CD4-positive, alpha-beta T cell treated with Interleukin-15 for 1 hour (primary cell): Measurements from ENCODE around the gene CEP72.
A peak's percentile ranks its signal among the peaks of the same experiment; 100 is the strongest.
"Not testable (repeated sequence)": the region's sequence is repeated elsewhere in the genome, so short reads cannot be mapped to it uniquely, and the experiment has no call there.

ENCODE experiments used
- DNase-seq: peaks from one replicate; pipeline ENCODE4 v3.0.0-alpha.2; 2020

CEP72 gene, protein sequence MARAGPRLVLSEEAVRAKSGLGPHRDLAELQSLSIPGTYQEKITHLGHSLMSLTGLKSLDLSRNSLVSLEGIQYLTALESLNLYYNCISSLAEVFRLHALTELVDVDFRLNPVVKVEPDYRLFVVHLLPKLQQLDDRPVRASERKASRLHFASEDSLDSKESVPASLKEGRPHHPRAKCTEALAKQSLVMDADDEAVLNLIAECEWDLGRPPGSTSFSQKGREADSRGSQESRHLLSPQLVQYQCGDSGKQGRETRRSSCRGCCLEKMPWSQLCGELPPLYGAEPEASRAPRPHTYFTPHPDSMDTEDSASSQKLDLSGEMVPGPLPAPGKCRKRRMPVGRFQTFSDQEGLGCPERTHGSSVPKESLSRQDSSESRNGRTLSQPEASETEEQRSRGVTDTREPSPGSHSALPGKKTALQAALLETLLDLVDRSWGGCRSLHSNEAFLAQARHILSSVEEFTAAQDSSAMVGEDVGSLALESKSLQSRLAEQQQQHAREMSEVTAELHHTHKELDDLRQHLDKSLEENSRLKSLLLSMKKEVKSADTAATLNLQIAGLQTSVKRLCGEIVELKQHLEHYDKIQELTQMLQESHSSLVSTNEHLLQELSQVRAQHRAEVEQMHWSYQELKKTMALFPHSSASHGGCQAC

DNA sequence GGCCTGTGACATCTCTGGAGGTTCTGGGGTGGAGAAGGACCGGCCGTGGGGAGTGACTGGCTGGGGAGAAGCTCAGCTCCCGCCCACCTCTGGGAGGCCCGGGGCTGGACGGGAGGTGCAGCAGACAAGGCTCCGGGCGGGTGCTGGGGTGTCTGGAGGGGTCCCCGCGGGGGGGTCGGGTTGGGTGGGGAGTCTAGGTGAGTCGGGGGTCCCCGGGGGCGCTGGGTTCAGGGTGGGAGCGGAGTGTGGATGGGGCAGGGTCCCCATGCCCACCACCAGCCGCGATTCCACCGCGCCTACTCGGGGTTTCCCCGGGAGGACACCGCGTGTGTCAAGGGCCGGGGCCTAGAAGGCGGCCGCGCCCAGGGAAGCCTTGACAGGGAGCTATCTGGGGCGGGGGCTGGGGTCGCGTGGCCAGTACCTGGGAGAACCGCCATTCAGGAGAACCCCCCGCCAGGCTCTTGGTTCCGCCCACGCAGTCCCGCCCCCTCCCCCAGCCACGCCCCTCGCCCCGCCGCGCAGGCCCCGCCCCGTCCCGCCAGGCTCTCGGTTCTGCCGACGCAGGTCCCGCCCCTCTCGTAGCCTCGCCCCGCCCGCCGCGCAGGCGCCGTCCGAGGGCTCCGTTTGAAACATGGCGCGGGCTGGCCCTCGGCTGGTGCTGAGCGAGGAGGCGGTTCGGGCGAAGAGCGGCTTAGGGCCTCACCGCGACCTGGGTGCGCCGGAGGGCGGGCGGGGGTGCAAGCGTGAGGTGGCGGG, at the start of gene CEP72:
Gene CEP72 (plus strand): TSS at position 610 of the 756 bp plus-strand sequence. CDS start 22 bp downstream, at position 632.
- DNase-seq: peak; percentile 93

DNA sequence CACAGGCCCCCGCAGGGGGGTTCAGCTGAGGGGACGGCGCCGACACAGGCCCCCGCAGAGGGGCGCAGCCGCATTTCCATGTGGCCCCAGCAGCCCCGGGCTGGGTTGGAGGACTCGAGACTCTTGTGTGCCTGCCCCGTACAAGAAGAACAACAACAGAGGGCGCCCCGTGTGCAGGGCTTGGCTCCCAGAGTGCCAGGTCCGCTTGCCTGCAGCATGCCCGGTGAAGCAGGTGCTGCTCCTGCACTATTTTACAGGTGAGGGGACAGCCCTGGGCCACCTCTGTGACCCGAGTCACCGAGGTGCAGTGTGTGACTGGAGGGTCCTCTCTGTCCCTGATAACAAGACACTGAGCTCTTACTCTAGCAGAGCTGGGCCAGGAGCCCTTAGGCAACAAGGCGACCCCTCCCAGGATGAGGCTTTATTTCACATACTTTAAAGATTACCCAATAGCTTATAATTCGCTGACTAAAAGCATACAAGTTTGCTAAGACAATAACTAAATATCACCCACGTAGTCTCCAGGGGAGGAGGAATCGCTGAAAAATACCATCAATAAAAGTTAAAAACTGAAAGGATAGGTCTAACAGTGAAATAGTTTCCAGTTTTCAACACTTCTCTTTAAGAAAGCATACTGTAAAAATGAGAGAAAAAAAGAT, 46.2 kb upstream of the CEP72 start:
- no peak for DNase-seq

DNA sequence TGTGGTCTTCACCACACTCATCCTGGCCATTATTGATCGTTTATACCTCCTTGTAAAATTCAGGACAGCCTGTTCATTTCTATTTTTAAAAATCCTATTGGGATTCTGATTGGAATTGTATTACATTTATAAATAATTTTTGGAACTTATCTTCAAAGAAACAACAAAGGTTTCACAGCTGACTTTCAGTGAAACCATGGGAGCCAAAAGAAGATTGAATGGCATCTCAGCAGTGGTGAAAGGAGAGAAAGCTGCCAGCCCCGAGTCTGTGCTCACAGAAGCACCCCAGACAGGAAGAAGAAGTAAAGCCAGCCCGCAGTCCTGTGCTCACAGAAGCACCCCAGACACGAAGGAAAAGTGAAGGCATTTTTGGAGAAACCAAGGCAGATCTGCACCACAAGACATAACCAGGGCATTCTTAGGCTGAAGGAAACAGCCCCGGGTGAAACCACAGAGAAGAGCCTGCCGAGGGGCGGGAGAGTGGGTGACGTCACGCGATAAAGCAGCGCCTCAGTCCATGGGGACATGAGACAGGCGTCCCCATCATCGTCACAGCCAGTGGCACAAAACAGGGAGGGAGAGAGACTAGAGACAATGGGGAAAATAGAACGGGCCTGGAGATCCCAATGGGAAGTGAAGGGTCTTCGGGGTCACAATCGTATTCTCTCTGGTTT, 45.4 kb upstream of the CEP72 start:
- DNase-seq: no peak

DNA sequence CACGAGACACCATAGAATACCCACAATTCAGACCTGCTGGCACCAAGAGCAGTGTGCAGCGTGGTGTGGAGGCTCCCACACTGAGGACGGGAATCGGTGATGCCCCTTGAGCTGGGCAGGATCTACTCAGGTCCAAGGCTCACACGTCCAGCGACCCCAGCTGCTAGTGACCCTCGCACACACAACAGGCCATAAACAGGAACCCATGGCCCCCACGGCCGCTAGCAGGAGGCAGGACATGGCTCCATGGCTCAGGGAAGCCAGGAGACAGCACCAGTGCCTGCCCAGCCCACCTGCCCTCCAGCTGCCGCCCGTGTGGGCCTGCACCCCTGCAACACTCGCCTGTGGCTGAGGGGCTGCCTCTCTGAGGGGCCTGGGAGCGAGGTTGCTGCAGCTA, 44.5 kb upstream of the CEP72 start:
- DNase-seq: no peak

DNA sequence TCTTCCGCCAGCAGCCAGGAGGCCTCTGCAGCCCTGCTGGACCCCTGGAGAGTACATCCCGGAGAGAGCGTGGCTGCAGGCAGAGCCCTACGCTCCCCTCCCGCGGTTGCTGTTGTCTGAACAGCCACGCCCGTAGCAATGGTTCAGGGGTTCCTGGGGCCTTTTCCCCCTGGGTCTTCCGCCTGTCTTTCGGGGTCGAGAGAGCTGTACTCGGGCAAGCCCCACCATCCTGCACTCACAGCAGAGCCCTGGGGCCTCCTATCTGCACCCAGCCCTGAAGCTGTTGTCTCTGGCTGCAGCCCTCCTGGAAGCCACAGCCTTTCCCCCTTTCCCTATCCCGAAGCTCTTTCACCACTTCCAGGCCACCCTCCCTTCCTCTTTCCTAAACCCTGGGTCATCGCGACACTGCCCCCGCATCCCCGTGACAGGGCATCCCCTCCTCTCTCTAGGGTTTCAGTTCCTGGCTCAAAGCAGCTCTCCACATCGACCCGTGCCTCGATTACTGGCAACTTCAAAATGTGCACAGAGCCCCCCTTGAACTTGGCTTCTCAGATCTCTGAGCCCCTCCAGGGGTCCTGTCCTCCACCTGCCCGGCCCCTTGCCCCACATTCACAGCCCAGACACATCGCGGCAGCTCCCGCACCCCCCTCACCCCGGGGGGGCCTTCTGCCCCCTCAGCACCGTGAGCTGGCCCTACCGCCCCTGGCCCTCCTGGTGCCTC, 43.9 kb upstream of the CEP72 start:
- DNase-seq: no peak

- no peak for DNase-seq
These were observed 43.3 kb upstream of the CEP72 start for GRCh38 chr5:568809-569208.

GRCh38 chr5:569358-569867, 42.7 kb upstream of the CEP72 start:
- no peak for DNase-seq

DNA sequence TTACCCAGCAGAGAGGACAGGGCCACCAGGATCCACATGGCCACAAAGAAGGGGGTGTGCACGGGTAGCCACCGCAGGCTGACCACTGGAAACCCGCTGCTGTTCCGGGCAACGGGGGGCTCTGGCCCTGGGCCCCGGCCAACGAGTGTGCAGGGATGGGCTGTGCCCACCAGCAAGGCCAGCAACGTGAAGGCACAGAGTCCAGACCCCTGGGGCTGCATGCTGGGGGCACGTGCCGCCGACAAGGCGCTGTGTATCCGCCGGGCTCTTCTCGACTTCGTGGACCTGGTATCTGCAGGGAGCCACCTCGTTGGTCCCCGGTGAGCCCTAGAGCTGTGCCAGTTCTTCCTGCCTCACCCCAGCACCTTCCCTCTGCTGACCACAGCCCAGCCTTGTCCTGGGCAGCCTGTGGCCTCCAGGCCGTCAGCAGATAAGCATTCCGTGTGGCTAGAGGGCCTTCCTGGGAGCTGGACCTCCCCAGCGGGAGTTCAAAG, 42.2 kb upstream of the CEP72 start:
- no peak for DNase-seq

DNA sequence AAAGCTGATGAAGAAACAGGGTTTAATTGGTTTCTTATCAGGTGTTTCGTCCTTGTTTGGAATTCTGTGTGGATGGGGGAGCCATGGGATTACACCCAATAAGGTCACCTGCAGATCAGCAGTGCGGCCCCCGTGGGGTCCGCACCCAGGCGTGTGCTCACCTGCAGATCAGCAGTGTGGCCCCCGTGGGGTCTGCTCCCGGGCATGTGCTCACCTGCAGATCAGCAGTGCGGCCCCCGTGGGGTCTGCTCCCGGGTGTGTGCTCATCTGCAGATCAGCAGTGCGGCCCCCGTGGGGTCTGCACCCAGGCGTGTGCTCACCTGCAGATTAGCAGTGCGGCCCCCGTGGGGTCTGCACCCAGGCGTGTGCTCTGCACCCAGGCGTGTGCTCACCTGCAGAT, 41.7 kb upstream of the CEP72 start:
- DNase-seq: no peak

GRCh38 chr5:570886-571285, 41.3 kb upstream of the CEP72 start:
- no peak for DNase-seq

DNA sequence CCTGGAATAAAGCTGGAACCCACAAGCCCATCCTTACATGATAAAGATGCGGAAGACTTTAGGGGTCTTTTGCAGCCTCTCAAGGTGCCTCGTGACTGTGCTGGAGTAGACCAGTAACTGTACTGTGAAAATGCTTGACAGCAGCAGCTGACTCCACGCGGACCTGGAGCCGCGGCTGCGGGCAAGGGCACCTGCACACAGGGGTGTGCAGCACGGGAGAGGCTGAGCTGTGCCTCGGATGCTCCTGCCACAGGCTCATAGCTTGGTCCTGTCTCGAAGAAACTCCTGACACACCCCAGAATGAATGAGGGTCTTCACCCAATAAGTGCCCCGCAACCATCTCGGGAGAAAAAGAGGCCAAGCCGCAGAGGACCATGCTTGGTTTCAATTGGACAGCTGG, 40.3 kb upstream of the CEP72 start:
- DNase-seq: no peak

GRCh38 chr5:572398-573019, 39.6 kb upstream of the CEP72 start:
- no peak for DNase-seq

GRCh38 chr5:573206-573605, 38.9 kb upstream of the CEP72 start:
- DNase-seq: no peak

GRCh38 chr5:573976-574375, 38.2 kb upstream of the CEP72 start:
- no peak for DNase-seq

DNA sequence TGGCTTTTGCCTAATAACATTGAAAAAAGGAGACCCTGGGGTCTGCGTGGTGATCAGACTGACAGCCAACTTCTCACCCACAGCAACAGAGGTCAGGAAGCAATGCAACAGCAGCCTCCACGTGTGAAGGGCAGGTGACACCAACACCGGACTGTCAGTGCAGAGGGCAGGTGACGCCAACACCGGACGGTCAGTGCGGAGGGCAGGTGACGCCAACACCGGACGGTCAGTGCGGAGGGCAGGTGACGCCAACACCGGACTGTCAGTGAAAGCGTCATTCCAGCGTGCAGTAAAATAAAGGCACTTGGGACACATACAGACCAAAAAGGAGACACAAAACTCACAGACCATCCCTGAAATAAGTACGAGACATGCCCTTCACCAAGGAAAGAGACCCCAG, 37.2 kb upstream of the CEP72 start:
- DNase-seq: no peak

- no peak for DNase-seq
These were observed 36.5 kb upstream of the CEP72 start for GRCh38 chr5:575636-576035.

DNA sequence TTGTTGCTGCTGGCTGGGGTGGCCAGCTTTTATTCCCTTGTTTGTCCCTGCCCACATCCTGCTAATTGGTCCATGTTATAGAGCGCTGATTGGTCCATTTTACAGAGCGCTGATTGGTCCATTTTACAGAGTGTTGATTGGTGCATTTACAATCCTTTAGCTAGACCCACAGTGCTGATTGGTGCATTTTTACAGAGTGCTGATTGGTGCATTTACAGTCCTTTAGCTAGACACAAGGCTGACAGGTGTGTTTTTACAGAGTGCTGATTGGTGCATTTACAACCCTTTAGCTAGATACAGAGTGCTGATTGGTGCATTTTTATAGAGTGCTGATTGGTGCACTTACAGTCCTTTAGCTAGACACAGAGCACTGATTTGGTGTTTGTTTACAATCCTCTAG, 34.9 kb upstream of the CEP72 start:
- DNase-seq: not testable (repeated sequence)

- DNase-seq: no peak
These were observed 34.3 kb upstream of the CEP72 start for GRCh38 chr5:577800-578199.

DNA sequence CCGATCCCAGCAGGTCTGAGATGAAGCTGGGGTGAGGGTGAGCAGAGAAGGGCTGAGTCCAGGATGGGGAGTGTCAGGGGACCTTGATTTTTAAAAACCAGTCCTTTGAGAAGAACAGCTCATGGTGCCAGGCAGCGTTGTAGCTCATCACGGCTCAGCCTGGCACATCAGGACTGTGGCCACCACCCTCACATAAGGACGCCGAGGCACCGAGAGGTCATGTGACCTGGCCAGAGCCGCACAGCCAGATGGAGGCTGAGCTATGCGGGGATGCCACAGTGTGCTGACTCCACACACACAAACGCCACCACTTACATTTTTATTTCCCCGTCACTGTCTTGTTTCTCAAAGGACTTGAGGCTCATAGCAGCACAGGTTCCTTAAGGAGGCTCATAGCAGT, 32.9 kb upstream of the CEP72 start:
- DNase-seq: no peak

- no peak for DNase-seq
These were observed 32.3 kb upstream of the CEP72 start for GRCh38 chr5:579746-580366.

GRCh38 chr5:580436-580835, 31.7 kb upstream of the CEP72 start:
- no peak for DNase-seq
